WTC11 (cell line): ENCODE data around the gene PMF1. TPM values are rescaled to one million over a fixed set of nuclear protein-coding genes. Genes with fewer than 3 reads are reported as not detected.
A peak's percentile ranks its signal among the peaks of the same experiment; 100 is the strongest.

ENCODE experiments used
- ATAC-seq: fragments of 200-7000 bp; cut with Tn5 transposase; 2 replicates; pipeline ENCODE4 v1.10.0; 2021; ENCODE audit warnings: mild to moderate bottlenecking, moderate library complexity
- CTCF ChIA-PET: fragments of 300-600 bp; sonication (Branson Sonifier 250); formaldehyde crosslinking; loops from one replicate; lab custom pipeline; 2021; ENCODE audit warnings: antibody characterized with exemption; lab: Charles Lee
- POLR2A ChIA-PET: fragments of 350-600 bp; sonication (Branson Sonifier 250); formaldehyde crosslinking; loops from one replicate; lab custom pipeline; 2021; ENCODE audit warnings: antibody characterized with exemption; lab: Charles Lee
- DNase-seq: peaks from one replicate; pipeline ENCODE4 v3.0.0; 2021; ENCODE audit warnings: low spot score
- H3K27ac Mint-ChIP-seq: 2 replicates; pipeline ENCODE4 v1.8.0; 2021; ENCODE audit warnings: mixed read lengths
- H3K27me3 Mint-ChIP-seq: 2 replicates; pipeline ENCODE4 v1.8.0; 2021; ENCODE audit warnings: low read depth, mild to moderate bottlenecking, moderate library complexity, mixed read lengths
- H3K36me3 Mint-ChIP-seq: 2 replicates; pipeline ENCODE4 v1.8.0; 2021; ENCODE audit warnings: mixed read lengths
- H3K4me1 Mint-ChIP-seq: 2 replicates; pipeline ENCODE4 v1.8.0; 2022; ENCODE audit warnings: mixed read lengths
- H3K4me3 Mint-ChIP-seq: 2 replicates; pipeline ENCODE4 v1.8.0; 2021; ENCODE audit warnings: mild to moderate bottlenecking, moderate library complexity, mixed read lengths
- H3K9me3 Mint-ChIP-seq: 2 replicates; pipeline ENCODE4 v1.8.0; 2021; ENCODE audit warnings: mixed read lengths
- ARID4B ChIP-seq: sonication (generic); formaldehyde crosslinking; IDR thresholded peaks from 2 replicates; pipeline ENCODE4 v1.8.0; 2023; ENCODE audit warnings: missing genetic modification reagents, mild to moderate bottlenecking, borderline replicate concordance
- ATF6 ChIP-seq: sonication (generic); formaldehyde crosslinking; IDR thresholded peaks from 2 replicates; pipeline ENCODE4 v1.8.1; 2023; ENCODE audit warnings: mild to moderate bottlenecking, missing genetic modification reagents
- E2F4 ChIP-seq: sonication (generic); formaldehyde crosslinking; IDR thresholded peaks from 2 replicates; pipeline ENCODE4 v1.8.1; 2022; ENCODE audit warnings: low read depth, mild to moderate bottlenecking, moderate library complexity, missing genetic modification reagents, borderline replicate concordance
- FOXJ3 ChIP-seq: sonication (generic); formaldehyde crosslinking; IDR thresholded peaks from 2 replicates; pipeline ENCODE4 v1.9.0; 2021; ENCODE audit warnings: missing genetic modification reagents, mild to moderate bottlenecking, borderline replicate concordance
- FOXP1 ChIP-seq: sonication (generic); formaldehyde crosslinking; IDR thresholded peaks from 2 replicates; pipeline ENCODE4 v1.8.0; 2022; ENCODE audit warnings: missing genetic modification reagents, mild to moderate bottlenecking, moderate library complexity, borderline replicate concordance
- JAZF1 ChIP-seq: fragments of 250-450 bp; sonication (Bioruptor Pico); IDR thresholded peaks from 2 replicates; pipeline ENCODE4 v1.9.0; 2021; ENCODE audit warnings: moderate library complexity, mild to moderate bottlenecking, inconsistent platforms
- SP1 ChIP-seq: sonication (generic); formaldehyde crosslinking; conservative IDR thresholded peaks from 2 replicates; pipeline ENCODE4 v1.8.1; 2022; ENCODE audit warnings: missing genetic modification reagents
- TCF7 ChIP-seq: sonication (generic); formaldehyde crosslinking; IDR thresholded peaks from 2 replicates; pipeline ENCODE4 v1.8.0; 2022; ENCODE audit warnings: mild to moderate bottlenecking, low read depth, missing genetic modification reagents, moderate library complexity
- ZMAT4 ChIP-seq: fragments of 250-450 bp; sonication (Bioruptor Pico); IDR thresholded peaks from 2 replicates; pipeline ENCODE4 v1.9.0; 2021; ENCODE audit warnings: mild to moderate bottlenecking
- ZNF138 ChIP-seq: sonication (generic); formaldehyde crosslinking; conservative IDR thresholded peaks from 2 replicates; pipeline ENCODE4 v1.8.1; 2022; ENCODE audit warnings: mild to moderate bottlenecking, moderate library complexity, missing genetic modification reagents
- ZNF423 ChIP-seq: fragments of 250-450 bp; sonication (Bioruptor Pico); IDR thresholded peaks from 2 replicates; pipeline ENCODE4 v2.1.2; 2022; ENCODE audit warnings: mild to moderate bottlenecking, moderate library complexity
- ZNF512 ChIP-seq: sonication (generic); formaldehyde crosslinking; IDR thresholded peaks from 2 replicates; pipeline ENCODE4 v1.8.1; 2022; ENCODE audit warnings: missing genetic modification reagents, borderline replicate concordance
- total RNA-seq: library from RNA; stranded (reverse); gene quantifications from 3 replicates; pipeline ENCODE4 v1.2.3, GENCODE V29; 2021
- TF ChIP-seq, protein P1 (sequence below): sonication (generic); formaldehyde crosslinking; IDR thresholded peaks from 2 replicates; pipeline ENCODE4 v1.8.1; 2023; ENCODE audit warnings: mild to moderate bottlenecking, missing genetic modification reagents, borderline replicate concordance

PMF1 gene
- total RNA-seq, 1 experiment from 2014 or later: 129 TPM

- TF ChIP-seq, protein P1, sequence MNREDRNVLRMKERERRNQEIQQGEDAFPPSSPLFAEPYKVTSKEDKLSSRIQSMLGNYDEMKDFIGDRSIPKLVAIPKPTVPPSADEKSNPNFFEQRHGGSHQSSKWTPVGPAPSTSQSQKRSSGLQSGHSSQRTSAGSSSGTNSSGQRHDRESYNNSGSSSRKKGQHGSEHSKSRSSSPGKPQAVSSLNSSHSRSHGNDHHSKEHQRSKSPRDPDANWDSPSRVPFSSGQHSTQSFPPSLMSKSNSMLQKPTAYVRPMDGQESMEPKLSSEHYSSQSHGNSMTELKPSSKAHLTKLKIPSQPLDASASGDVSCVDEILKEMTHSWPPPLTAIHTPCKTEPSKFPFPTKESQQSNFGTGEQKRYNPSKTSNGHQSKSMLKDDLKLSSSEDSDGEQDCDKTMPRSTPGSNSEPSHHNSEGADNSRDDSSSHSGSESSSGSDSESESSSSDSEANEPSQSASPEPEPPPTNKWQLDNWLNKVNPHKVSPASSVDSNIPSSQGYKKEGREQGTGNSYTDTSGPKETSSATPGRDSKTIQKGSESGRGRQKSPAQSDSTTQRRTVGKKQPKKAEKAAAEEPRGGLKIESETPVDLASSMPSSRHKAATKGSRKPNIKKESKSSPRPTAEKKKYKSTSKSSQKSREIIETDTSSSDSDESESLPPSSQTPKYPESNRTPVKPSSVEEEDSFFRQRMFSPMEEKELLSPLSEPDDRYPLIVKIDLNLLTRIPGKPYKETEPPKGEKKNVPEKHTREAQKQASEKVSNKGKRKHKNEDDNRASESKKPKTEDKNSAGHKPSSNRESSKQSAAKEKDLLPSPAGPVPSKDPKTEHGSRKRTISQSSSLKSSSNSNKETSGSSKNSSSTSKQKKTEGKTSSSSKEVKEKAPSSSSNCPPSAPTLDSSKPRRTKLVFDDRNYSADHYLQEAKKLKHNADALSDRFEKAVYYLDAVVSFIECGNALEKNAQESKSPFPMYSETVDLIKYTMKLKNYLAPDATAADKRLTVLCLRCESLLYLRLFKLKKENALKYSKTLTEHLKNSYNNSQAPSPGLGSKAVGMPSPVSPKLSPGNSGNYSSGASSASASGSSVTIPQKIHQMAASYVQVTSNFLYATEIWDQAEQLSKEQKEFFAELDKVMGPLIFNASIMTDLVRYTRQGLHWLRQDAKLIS (CRISPR knock-in tag): no peak
- TF ChIP-seq ZNF423 (CRISPR knock-in tag) (no peak), ATF6 (no peak), ZNF138 (CRISPR knock-in tag) (no peak), TCF7 (no peak)
Measured at GRCh38 chr1:156246241-156246780, 33.5 kb downstream of the PMF1 start (continued).

DNA sequence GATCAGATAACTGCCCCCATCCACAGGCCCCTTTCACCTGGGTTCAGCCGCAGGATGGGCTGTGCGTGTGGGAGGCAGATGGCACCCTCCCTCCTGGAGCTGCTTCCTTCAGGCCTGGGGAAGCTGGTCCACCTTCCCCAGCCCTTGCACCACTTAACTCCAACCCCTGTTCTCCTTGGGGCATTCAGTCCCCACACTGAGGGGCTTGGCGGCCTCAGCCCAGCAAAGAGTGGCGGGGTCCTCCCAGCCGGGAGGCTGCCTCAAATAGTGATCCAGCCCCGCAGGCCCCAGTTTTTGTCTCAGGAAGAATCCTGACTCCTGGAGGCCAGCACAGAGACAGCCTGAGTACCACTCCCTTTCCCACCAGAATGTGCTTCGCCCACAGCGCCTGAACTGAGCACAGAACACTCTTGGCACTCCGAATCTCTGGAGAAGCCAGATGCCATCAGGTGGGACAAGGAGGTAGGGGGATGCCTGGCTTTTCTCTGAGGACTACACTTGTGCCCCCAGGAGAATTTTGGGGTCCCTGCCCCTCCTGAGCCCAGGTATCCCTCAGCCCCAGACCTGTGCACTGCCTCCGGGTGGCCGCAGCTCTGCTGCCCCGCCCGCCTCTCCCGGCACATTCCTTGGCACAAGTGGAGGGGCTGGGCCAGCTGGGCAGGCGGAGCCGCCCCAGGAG is 34.1 kb downstream of the PMF1 start:
- Mint-ChIP-seq H3K27me3 (peaks cover 4% of the 10 kb centered on the region), H3K36me3 (peaks cover 22% of the 10 kb centered on the region), H3K9me3 (no peaks in the 10 kb centered on the region), H3K4me1 (peaks cover 22% of the 10 kb centered on the region), H3K4me3 (no peak overlapping the region), H3K27ac (no peak overlapping the region)
- CTCF ChIA-PET: interaction anchor here (0.7 to 5.1 kb wide), 14 partner anchors 13 to 199 kb away, joined by 3 to 84 read pairs (median 8); partner anchors contain the start of gene SMG5
- ATAC-seq: peak; percentile 4
- no peak for TF ChIP-seq ATF6
- TF ChIP-seq SP1 (CRISPR knock-in tag): 0 out of 2 replicates have a peak, but pooled peaks have one; percentile 20
- no peak for TF ChIP-seq FOXJ3 (CRISPR knock-in tag)
- no peak for TF ChIP-seq JAZF1 (CRISPR knock-in tag)
- TF ChIP-seq ZNF512: no peak
- 0 out of 2 replicates have a peak, but pooled peaks have one; percentile 18 for TF ChIP-seq FOXP1 (CRISPR knock-in tag)
- TF ChIP-seq ARID4B (CRISPR knock-in tag): no peak
- TF ChIP-seq E2F4 (CRISPR knock-in tag): no peak
- no peak for TF ChIP-seq ZMAT4 (CRISPR knock-in tag)
- DNase-seq: no peak
- POLR2A ChIA-PET: interaction anchor here (1.1 to 1.5 kb wide), 4 partner anchors 34 to 270 kb away, joined by 3 to 7 read pairs (median 4); partner anchors contain the start of genes PMF1 and SMG5
